COLO829 (cell line): ENCODE results near the gene MIDN.

Experiments used
- DNase-seq: peaks from one replicate; pipeline ENCODE4 v3.0.0; 2012; ENCODE audit warnings: low spot score

Gene MIDN

GRCh38 chr19:1270854-1271527, 22.6 kb downstream of the MIDN start:
- no peak for DNase-seq

- DNase-seq, result no peak
Observed at GRCh38 chr19:1271528-1272422, 23.4 kb downstream of the MIDN start.

GRCh38 chr19:1272423-1273262, 24.3 kb downstream of the MIDN start:
- DNase-seq, result no peak

- DNase-seq, result no peak
Observed at GRCh38 chr19:1273263-1274041, 25.1 kb downstream of the MIDN start.

GRCh38 chr19:1274081-1274851, 25.9 kb downstream of the MIDN start:
- no peak for DNase-seq

GRCh38 chr19:1274852-1275259, 26.5 kb downstream of the MIDN start:
- no peak for DNase-seq

GRCh38 chr19:1275260-1275975, 27.0 kb downstream of the MIDN start, which contains the start of gene FAM174C:
FAM174C (plus strand) TSS chr19:1275530; CDS start chr19:1275550, 20 bp downstream.
- peak; percentile 95 for DNase-seq

GRCh38 chr19:1275976-1276627, 27.7 kb downstream of the MIDN start:
- no peak for DNase-seq

- no peak for DNase-seq
Observed at GRCh38 chr19:1276628-1277022, 28.2 kb downstream of the MIDN start.

- no peak for DNase-seq
Observed at GRCh38 chr19:1277061-1277460, 28.7 kb downstream of the MIDN start.

- no peak for DNase-seq
Observed at GRCh38 chr19:1278074-1278473, 29.7 kb downstream of the MIDN start.

- no peak for DNase-seq
Observed at GRCh38 chr19:1278713-1279660, 30.6 kb downstream of the MIDN start.

- peak; percentile 78 for DNase-seq
Observed at GRCh38 chr19:1279782-1280341, 31.5 kb downstream of the MIDN start.

- no peak for DNase-seq
Observed at GRCh38 chr19:1280636-1281568, 32.5 kb downstream of the MIDN start.

GRCh38 chr19:1281569-1282287, 33.3 kb downstream of the MIDN start:
- no peak for DNase-seq

GRCh38 chr19:1282588-1283206, 34.3 kb downstream of the MIDN start:
- DNase-seq, result no peak
